COLO829 (cell line): ENCODE data around the gene ZNF507.

Experiments
- DNase-seq: peaks from one replicate; pipeline ENCODE4 v3.0.0; 2012; ENCODE audit warnings: low spot score

ZNF507 gene

GRCh38 chr19:32345261-32346207 lies at the start of gene ZNF507:
Gene ZNF507, plus strand, starts transcription at chr19:32345610. Its CDS starts 7,221 bp downstream, at chr19:32352831.
- DNase-seq: peak; percentile 74

- DNase-seq: no peak
These were observed 48.7 kb upstream of the ZNF507 start for GRCh38 chr19:32296694-32297093.

DNA sequence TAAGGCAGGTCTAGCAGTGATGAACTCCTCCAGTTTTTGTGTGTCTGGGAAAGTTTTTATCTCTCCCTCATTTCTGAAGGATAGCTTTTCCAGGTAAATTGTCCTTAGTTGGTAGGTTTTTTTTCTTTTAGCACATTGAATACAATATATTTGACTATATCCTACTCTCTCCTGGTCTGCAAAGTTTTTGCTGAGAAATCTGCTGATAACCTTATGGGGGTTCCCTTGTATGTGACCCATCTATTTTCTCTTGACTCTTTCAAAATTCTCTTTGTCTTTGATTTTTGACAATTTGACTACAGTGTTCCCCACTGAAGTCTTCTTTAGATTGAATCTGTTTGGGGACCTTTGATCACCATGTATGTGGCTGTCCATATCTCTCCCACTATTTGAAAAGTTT lies 42.6 kb upstream of the ZNF507 start:
- DNase-seq: no peak

DNA sequence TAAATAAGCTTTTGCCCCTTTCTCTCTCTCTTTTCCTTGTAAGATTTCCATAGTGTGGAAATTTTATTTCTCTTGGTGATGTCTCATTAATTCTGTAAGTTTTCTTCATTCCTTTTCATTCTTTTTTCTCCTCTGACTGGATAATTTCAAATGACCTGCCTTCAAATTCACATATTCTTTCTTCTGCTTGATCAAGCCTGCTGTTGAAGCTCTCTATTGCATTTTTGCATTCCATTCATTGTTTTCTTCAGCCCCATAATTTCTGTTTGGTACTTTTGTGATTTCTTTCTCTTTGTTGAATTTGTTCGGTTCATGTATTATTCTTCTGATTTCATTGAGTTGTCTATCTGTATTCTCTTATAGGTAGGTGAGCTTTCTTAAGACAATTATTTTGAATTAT lies 42.2 kb upstream of the ZNF507 start:
- no peak for DNase-seq

GRCh38 chr19:32307591-32307990 lies 37.8 kb upstream of the ZNF507 start:
- DNase-seq: no peak

- DNase-seq: no peak
These were observed 36.9 kb upstream of the ZNF507 start for GRCh38 chr19:32308431-32309077.

GRCh38 chr19:32309711-32310390 lies 35.6 kb upstream of the ZNF507 start:
- no peak for DNase-seq

DNA sequence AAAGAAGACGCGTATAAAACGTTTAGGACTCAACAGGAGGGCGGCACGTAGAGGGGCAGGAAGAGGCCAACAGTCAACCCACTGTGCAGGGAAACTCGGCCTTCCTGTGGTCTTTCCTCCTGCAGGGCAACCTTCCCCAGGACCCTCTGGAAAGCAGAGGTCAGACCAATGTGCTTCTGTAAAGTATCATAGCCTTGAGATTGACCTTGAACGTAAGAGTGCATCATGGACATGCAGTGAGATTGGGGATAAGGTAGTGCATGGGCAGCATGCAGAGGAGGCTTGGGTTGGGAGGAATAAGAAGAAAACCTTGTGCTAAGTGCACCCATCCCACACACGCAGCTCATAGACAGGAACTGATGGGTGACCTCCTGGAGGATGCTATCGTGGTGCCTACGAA lies 34.0 kb upstream of the ZNF507 start:
- no peak for DNase-seq

GRCh38 chr19:32313569-32314265 lies 31.7 kb upstream of the ZNF507 start:
- peak; percentile 88 for DNase-seq

DNA sequence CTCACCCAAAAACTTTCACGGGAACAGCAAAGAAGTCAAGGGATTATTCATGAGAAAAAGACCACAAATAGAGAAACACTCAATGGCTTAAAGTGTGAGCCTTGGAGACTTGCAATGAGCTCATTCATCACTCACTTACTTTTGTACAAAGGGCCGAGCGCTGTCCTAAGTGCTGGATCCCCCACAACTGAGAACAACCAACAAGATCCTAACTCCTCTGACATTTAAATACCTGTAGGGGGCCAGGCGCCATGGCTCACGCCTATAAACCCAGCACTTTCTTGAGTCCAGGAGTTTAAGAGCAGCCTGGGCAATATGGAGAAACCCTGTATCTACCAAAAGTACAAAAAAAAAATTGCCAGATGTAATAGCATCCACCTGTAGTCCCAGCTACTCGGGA lies 29.4 kb upstream of the ZNF507 start:
- DNase-seq: no peak

DNA sequence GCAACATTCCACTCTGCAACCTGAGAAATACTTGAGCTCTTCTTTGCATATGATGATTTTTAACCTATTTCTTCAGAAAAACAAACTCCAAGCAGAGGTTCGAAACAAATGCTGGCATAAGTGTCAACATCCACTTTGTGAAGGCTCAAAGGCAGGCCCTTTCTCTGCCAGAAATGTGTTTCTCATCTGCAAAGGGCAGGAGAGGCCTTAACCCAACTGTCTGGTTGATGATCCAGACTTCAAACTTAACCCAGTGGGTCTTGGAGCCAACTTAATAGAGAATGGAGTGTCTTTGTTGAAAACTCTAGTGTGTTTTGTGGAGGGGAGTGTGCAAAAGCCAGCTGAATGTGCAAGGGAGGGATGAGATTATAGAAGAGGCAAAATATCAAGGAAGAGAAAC lies 28.3 kb upstream of the ZNF507 start:
- no peak for DNase-seq

GRCh38 chr19:32318884-32319520 lies 26.4 kb upstream of the ZNF507 start:
- DNase-seq: no peak

- no peak for DNase-seq
These were observed 22.9 kb upstream of the ZNF507 start for GRCh38 chr19:32322541-32322940.

- no peak for DNase-seq
These were observed 20.7 kb upstream of the ZNF507 start for GRCh38 chr19:32324631-32325285.

GRCh38 chr19:32330213-32330857 lies 15.1 kb upstream of the ZNF507 start:
- no peak for DNase-seq

DNA sequence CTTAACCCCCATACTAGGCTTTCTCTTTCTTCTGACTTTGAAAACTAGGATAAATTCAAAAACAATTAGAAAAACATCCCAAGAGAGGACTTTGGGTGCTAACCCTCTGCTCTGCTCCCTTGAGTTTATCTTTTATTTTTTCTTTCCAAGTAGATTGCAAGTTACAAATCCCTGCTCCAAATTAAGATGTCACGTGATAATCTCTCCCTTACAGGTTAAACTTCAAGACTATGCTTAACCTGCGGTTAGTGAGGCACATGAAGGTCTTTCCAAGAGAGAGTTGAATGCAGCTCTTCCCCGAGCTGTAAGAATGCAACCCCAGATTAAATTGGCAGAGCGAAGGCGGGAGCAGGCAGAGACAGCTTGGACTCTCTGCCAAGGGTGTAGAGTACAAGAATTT lies 12.2 kb upstream of the ZNF507 start:
- no peak for DNase-seq

- DNase-seq: no peak
These were observed 8.9 kb upstream of the ZNF507 start for GRCh38 chr19:32336259-32337083.

- DNase-seq: no peak
These were observed 8.2 kb upstream of the ZNF507 start for GRCh38 chr19:32337084-32337808.

DNA sequence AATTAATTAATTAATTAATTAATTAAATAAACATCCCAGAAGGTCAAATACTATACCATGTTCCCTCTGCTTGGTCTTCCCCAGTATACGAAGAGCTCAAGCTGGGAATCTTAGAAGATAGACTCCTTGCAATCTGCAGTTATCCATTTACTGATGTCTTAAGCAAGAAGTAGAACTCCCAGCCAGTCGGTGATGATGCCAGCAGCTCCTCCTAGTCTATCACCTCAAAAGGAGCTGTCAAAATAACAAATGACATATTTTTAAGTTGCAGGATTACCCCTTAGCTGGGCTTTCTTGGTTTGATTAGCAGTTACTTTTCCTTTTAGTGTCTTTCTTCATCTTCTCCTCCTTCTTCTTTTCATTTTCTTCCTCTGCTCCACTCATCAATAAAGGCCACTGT lies 6.0 kb upstream of the ZNF507 start:
- DNase-seq: no peak
